Liver (tissue), 3 donors: Measurements from ENCODE around the gene CAPN15.

Experiments used
- SP1 ChIP-seq: IDR thresholded peaks from 2 replicates; pipeline ENCODE4 v1.6.1; 2018; ENCODE audit warnings: antibody characterized with exemption, mild to moderate bottlenecking
- TF ChIP-seq, protein P1 (sequence below): fragments of 150-350 bp; IDR thresholded peaks from 2 replicates; pipeline ENCODE4 v1.5.1; 2017; ENCODE audit warnings: improper control_type of control experiment, low read depth, low read length; ENCODE audit not compliant: missing input control
- donor health status: healthy.
- donor health status: healthy.

DNA sequence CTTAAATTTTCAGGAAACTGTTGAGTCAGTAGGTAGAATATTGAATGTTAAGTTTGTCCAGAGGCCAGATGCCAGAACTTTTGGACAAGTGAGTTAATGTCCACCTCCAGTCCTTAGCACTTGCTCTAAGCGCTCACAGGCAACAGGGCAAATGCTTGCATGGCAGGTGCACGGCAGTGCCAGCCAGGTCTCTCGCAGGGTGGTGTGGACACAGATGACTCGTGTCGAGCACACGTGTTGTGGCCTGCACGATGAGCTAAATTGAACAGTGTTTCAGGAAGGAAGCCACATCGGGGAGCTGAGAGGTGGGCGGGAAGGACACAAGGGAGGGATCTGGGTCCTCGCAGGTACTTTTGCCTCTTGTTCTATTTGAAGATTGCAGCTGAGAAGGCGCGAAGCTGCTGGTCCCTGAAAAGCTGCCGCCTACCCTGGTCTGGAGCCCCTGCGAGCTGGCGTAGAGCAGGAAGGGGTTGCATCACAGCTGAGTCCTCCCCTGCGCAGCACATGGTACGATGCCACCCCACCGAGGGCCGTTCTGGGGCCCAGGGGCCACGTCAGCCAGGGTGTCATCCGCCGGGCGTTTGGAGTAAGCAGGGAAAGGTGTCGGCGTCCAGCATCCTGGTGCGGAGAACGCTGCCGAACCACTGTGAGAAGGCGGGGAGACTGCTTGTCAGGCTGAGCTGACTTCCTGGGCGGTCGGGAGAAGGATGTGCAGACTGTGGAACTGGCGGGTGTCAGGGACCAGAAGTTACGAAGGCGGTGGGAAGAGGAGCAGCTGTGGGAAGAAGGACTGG is 68.6 kb downstream of the CAPN15 start:
- TF ChIP-seq, protein P1, sequence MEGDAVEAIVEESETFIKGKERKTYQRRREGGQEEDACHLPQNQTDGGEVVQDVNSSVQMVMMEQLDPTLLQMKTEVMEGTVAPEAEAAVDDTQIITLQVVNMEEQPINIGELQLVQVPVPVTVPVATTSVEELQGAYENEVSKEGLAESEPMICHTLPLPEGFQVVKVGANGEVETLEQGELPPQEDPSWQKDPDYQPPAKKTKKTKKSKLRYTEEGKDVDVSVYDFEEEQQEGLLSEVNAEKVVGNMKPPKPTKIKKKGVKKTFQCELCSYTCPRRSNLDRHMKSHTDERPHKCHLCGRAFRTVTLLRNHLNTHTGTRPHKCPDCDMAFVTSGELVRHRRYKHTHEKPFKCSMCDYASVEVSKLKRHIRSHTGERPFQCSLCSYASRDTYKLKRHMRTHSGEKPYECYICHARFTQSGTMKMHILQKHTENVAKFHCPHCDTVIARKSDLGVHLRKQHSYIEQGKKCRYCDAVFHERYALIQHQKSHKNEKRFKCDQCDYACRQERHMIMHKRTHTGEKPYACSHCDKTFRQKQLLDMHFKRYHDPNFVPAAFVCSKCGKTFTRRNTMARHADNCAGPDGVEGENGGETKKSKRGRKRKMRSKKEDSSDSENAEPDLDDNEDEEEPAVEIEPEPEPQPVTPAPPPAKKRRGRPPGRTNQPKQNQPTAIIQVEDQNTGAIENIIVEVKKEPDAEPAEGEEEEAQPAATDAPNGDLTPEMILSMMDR = no peak
- TF ChIP-seq SP1 = no peak
